NCI-H2196 treated with DMSO at 0.1 percent for 48 hours (cell line): ENCODE data around the gene ETDC.

Experiments used
- DNase-seq: peaks from one replicate; lab custom pipeline; 2025; ENCODE audit not compliant: unreplicated experiment; lab: John Stamatoyannopoulos, UW

ETDC gene

GRCh38 chrX:135345107-135345589 lies 35.9 kb downstream of the ETDC start:
- DNase-seq: peak; percentile 4

GRCh38 chrX:135346975-135347374 lies 37.7 kb downstream of the ETDC start:
- no peak for DNase-seq

- no peak for DNase-seq
Observed at GRCh38 chrX:135347381-135348016, 38.2 kb downstream of the ETDC start.

- no peak for DNase-seq
Observed at GRCh38 chrX:135354288-135354687, 45.0 kb downstream of the ETDC start.
